ENCODE results near the gene CGB3.

GRCh38 chr19:48982280-48982679, 41.9 kb downstream of the CGB3 start:
- TF ChIP-seq POLR2A (IDR thresholded peaks at IDR 0.05): no peak
- no peak for TF ChIP-seq CTCF (IDR thresholded peaks at IDR 0.05)

All from tibial nerve (tissue), 3 donors.